MM.1S (cell line): ENCODE results near the gene ZAP70.

Experiments used
- DNase-seq: peaks from one replicate; pipeline ENCODE4 v3.0.0-alpha.2; 2015
- H2AFZ ChIP-seq: fragments of 300-600 bp; sonication (generic); 2 replicates; pipeline ENCODE4 v1.6.0; 2016; ENCODE audit warnings: antibody characterized with exemption, low read length
- H3F3A ChIP-seq: fragments of 300-600 bp; sonication (generic); 2 replicates; pipeline ENCODE4 v1.6.1; 2016; ENCODE audit warnings: mild to moderate bottlenecking, antibody characterized with exemption, low read length, moderate library complexity, mixed read lengths; ENCODE audit not compliant: insufficient read depth
- H3K27ac ChIP-seq: fragments of 300-600 bp; sonication (generic); 2 replicates; pipeline ENCODE4 v1.5.1; 2016; ENCODE audit warnings: mild to moderate bottlenecking, low read length
- H3K27me3 ChIP-seq: fragments of 300-600 bp; sonication (generic); replicated peaks from 2 replicates; pipeline ENCODE4 v1.6.0; 2016; ENCODE audit warnings: low read length; ENCODE audit not compliant: insufficient read depth
- H3K36me3 ChIP-seq: fragments of 300-600 bp; sonication (generic); replicated peaks from 2 replicates; pipeline ENCODE4 v1.6.1; 2016; ENCODE audit warnings: mild to moderate bottlenecking, low read length, mixed read lengths; ENCODE audit not compliant: insufficient read depth
- H3K4me1 ChIP-seq: fragments of 300-600 bp; sonication (generic); 2 replicates; pipeline ENCODE4 v1.6.1; 2016; ENCODE audit warnings: low read length, mixed read lengths
- H3K4me2 ChIP-seq: fragments of 300-600 bp; sonication (generic); 2 replicates; pipeline ENCODE4 v1.6.0; 2016; ENCODE audit warnings: low read depth, low read length
- H3K4me3 ChIP-seq: fragments of 300-600 bp; sonication (generic); 2 replicates; pipeline ENCODE4 v1.5.1; 2016; ENCODE audit warnings: low read length, mixed read lengths
- H3K79me2 ChIP-seq: fragments of 300-600 bp; sonication (generic); 2 replicates; pipeline ENCODE4 v1.6.1; 2016; ENCODE audit warnings: mixed run types, low read length, mixed read lengths
- H3K9ac ChIP-seq: fragments of 300-600 bp; sonication (generic); 2 replicates; pipeline ENCODE4 v1.6.1; 2016; ENCODE audit warnings: low read length, mixed read lengths
- H3K9me2 ChIP-seq: fragments of 300-600 bp; sonication (generic); replicated peaks from 2 replicates; pipeline ENCODE4 v1.6.1; 2016; ENCODE audit warnings: mild to moderate bottlenecking, low read length, mixed read lengths; ENCODE audit not compliant: insufficient read depth
- H3K9me3 ChIP-seq: fragments of 300-600 bp; sonication (generic); replicated peaks from 2 replicates; pipeline ENCODE4 v1.6.1; 2016; ENCODE audit warnings: mild to moderate bottlenecking, low read length, mixed read lengths; ENCODE audit not compliant: insufficient read depth
- H4K20me1 ChIP-seq: fragments of 300-600 bp; sonication (generic); 2 replicates; pipeline ENCODE4 v1.6.1; 2016; ENCODE audit warnings: mild to moderate bottlenecking, low read length, moderate library complexity, mixed read lengths; ENCODE audit not compliant: insufficient read depth
- CTCF ChIP-seq: fragments of 300-600 bp; sonication (generic); IDR thresholded peaks from 2 replicates; pipeline ENCODE4 v1.5.1; 2016; ENCODE audit warnings: antibody characterized with exemption, low read length, mixed read lengths
- EZH2 ChIP-seq: fragments of 300-600 bp; sonication (generic); optimal IDR thresholded peaks from 2 replicates; pipeline ENCODE3; 2017; ENCODE audit warnings: low read depth, mild to moderate bottlenecking, antibody characterized with exemption, low read length, mixed read lengths
- EZH2phosphoT487 ChIP-seq: fragments of 300-600 bp; sonication (generic); IDR thresholded peaks from 2 replicates; pipeline ENCODE4 v1.6.1; 2018; ENCODE audit warnings: antibody characterized with exemption, low read length

ZAP70 gene

GRCh38 chr2:97754690-97755346 is 41.4 kb downstream of the ZAP70 start:
- no peaks in the 10 kb centered on the region for H3K9me3 ChIP-seq
- no peaks in the 10 kb centered on the region for H3K79me2 ChIP-seq
- no peak overlapping the region for H3K9ac ChIP-seq
- TF ChIP-seq CTCF (no peak), EZH2phosphoT487 (no peak), EZH2 (no peak)
- no peaks in the 10 kb centered on the region for H3F3A ChIP-seq
- H3K4me1 ChIP-seq, result no peaks in the 10 kb centered on the region
- H3K27me3 ChIP-seq, result no peaks in the 10 kb centered on the region
- DNase-seq, result no peak
- no peaks in the 10 kb centered on the region for H4K20me1 ChIP-seq
- H3K4me3 ChIP-seq, result no peak overlapping the region
- H2AFZ ChIP-seq, result no peak overlapping the region
- no peak overlapping the region for H3K27ac ChIP-seq
- H3K9me2 ChIP-seq, result no peaks in the 10 kb centered on the region
- H3K36me3 ChIP-seq, result no peaks in the 10 kb centered on the region; the same call in 1 of the 2 replicates
- no peak overlapping the region for H3K4me2 ChIP-seq

GRCh38 chr2:97755491-97755890 is 42.1 kb downstream of the ZAP70 start:
- no peaks in the 10 kb centered on the region for H3K9me2 ChIP-seq
- no peaks in the 10 kb centered on the region for H3K9me3 ChIP-seq
- no peaks in the 10 kb centered on the region for H3K79me2 ChIP-seq
- DNase-seq, result no peak
- no peaks in the 10 kb centered on the region for H3F3A ChIP-seq
- H3K4me1 ChIP-seq, result no peaks in the 10 kb centered on the region
- no peaks in the 10 kb centered on the region for H3K27me3 ChIP-seq
- H4K20me1 ChIP-seq, result no peaks in the 10 kb centered on the region
- no peak overlapping the region for H3K27ac ChIP-seq
- no peak overlapping the region for H3K4me3 ChIP-seq
- TF ChIP-seq EZH2 (no peak), EZH2phosphoT487 (no peak), CTCF (no peak)
- H3K4me2 ChIP-seq, result no peak overlapping the region
- H3K9ac ChIP-seq, result no peak overlapping the region
- no peak overlapping the region for H2AFZ ChIP-seq
- no peaks in the 10 kb centered on the region; the same call in 1 of the 2 replicates for H3K36me3 ChIP-seq

- H3K4me3 ChIP-seq, result no peak overlapping the region
- H2AFZ ChIP-seq, result no peak overlapping the region
- H3K9me2 ChIP-seq, result no peaks in the 10 kb centered on the region
- H3F3A ChIP-seq, result no peaks in the 10 kb centered on the region
- no peaks in the 10 kb centered on the region for H3K4me1 ChIP-seq
- no peak overlapping the region for H3K27ac ChIP-seq
- TF ChIP-seq EZH2phosphoT487, result no peak
- TF ChIP-seq CTCF, result no peak
- no peak for TF ChIP-seq EZH2
- H3K36me3 ChIP-seq, result no peaks in the 10 kb centered on the region; the same call in 1 of the 2 replicates
- H3K4me2 ChIP-seq, result no peak overlapping the region
- H3K79me2 ChIP-seq, result no peaks in the 10 kb centered on the region
- H3K9ac ChIP-seq, result no peak overlapping the region
- no peak for DNase-seq
- no peaks in the 10 kb centered on the region for H3K9me3 ChIP-seq
- no peaks in the 10 kb centered on the region for H4K20me1 ChIP-seq
- no peaks in the 10 kb centered on the region for H3K27me3 ChIP-seq
Observed at GRCh38 chr2:97757062-97757461, 43.7 kb downstream of the ZAP70 start.
